GM23338 (cell line): ENCODE measurements around the gene GPR61. TPM values are rescaled to one million over a fixed set of nuclear protein-coding genes. Genes with fewer than 3 reads are reported as not detected.

Experiments used
- ATAC-seq: fragments of 200-7000 bp; cut with Tn5 transposase; 3 replicates; pipeline ENCODE4 v1.9.1; 2020
- DNase-seq: peaks from one replicate; pipeline ENCODE4 v3.0.0-alpha.2; 2015; ENCODE audit warnings: low spot score
- H2AFZ ChIP-seq: fragments of 200-600 bp; sonication (generic); 2 replicates; pipeline ENCODE4 v1.8.0; 2016; ENCODE audit warnings: antibody characterized with exemption, mild to moderate bottlenecking, moderate library complexity
- H3F3A ChIP-seq: fragments of 200-600 bp; sonication (generic); replicated peaks from 2 replicates; pipeline ENCODE4 v1.8.0; 2017; ENCODE audit warnings: antibody characterized with exemption, mixed run types, low read depth
- H3K27ac ChIP-seq: fragments of 200-600 bp; sonication (generic); 2 replicates; pipeline ENCODE4 v1.6.1; 2016; ENCODE audit warnings: low read depth
- H3K27me3 ChIP-seq: fragments of 200-600 bp; sonication (generic); 2 replicates; pipeline ENCODE4 v1.8.0; 2016; ENCODE audit warnings: mild to moderate bottlenecking, mixed run types, moderate library complexity; ENCODE audit not compliant: insufficient read depth
- H3K36me3 ChIP-seq: fragments of 200-600 bp; sonication (generic); 2 replicates; pipeline ENCODE4 v1.8.0; 2016; ENCODE audit warnings: mild to moderate bottlenecking; ENCODE audit not compliant: insufficient read depth
- H3K4me1 ChIP-seq: fragments of 200-600 bp; sonication (generic); 2 replicates; pipeline ENCODE4 v1.8.0; 2016; ENCODE audit warnings: mild to moderate bottlenecking, moderate library complexity; ENCODE audit not compliant: insufficient read depth
- H3K4me2 ChIP-seq: fragments of 200-600 bp; sonication (generic); 2 replicates; pipeline ENCODE4 v1.7.1; 2017; ENCODE audit warnings: mixed run types
- H3K4me3 ChIP-seq: fragments of 200-600 bp; sonication (generic); 2 replicates; pipeline ENCODE4 v1.6.1; 2016; ENCODE audit warnings: mixed run types
- H3K79me2 ChIP-seq: fragments of 200-600 bp; sonication (generic); replicated peaks from 2 replicates; pipeline ENCODE4 v1.8.0; 2017; ENCODE audit warnings: mild to moderate bottlenecking; ENCODE audit not compliant: insufficient read depth
- H3K9me2 ChIP-seq: fragments of 200-600 bp; sonication (generic); 2 replicates; pipeline ENCODE4 v1.8.0; 2017; ENCODE audit not compliant: insufficient read depth
- H4K20me1 ChIP-seq: fragments of 200-600 bp; sonication (generic); replicated peaks from 2 replicates; pipeline ENCODE4 v1.8.0; 2017; ENCODE audit warnings: mild to moderate bottlenecking; ENCODE audit not compliant: insufficient read depth
- H3K27ac Mint-ChIP-seq: 2 replicates; pipeline ENCODE4 v1.8.0; 2020; ENCODE audit warnings: inconsistent platforms, mild to moderate bottlenecking, moderate library complexity, mixed read lengths
- H3K27me3 Mint-ChIP-seq: 3 replicates; pipeline ENCODE4 v1.8.0; 2022; ENCODE audit warnings: low read depth, mild to moderate bottlenecking, moderate library complexity, mixed read lengths, inconsistent platforms; ENCODE audit not compliant: insufficient read depth, poor library complexity
- H3K36me3 Mint-ChIP-seq: 3 replicates; pipeline ENCODE4 v1.8.0; 2021; ENCODE audit warnings: low read depth, mild to moderate bottlenecking, inconsistent platforms, moderate library complexity, mixed read lengths
- H3K4me1 Mint-ChIP-seq: 3 replicates; pipeline ENCODE4 v1.8.0; 2020; ENCODE audit warnings: mild to moderate bottlenecking, inconsistent platforms, mixed read lengths
- H3K4me3 Mint-ChIP-seq: 3 replicates; pipeline ENCODE4 v1.8.0; 2021; ENCODE audit warnings: moderate library complexity, mild to moderate bottlenecking, inconsistent platforms, mixed read lengths
- H3K9me3 Mint-ChIP-seq: 3 replicates; pipeline ENCODE4 v1.8.0; 2020; ENCODE audit warnings: moderate library complexity, mild to moderate bottlenecking, inconsistent platforms, mixed read lengths
- CREB1 ChIP-seq: fragments of 250-450 bp; sonication (Bioruptor Pico); IDR thresholded peaks from 2 replicates; pipeline ENCODE4 v1.5.0; 2020; ENCODE audit warnings: low read depth, mild to moderate bottlenecking, moderate library complexity
- EZH2 ChIP-seq: fragments of 200-600 bp; sonication (generic); IDR thresholded peaks from one replicate; pipeline ENCODE4 v1.8.0; 2017; ENCODE audit warnings: antibody characterized with exemption, mild to moderate bottlenecking, low read depth; ENCODE audit not compliant: unreplicated experiment
- EZH2phosphoT487 ChIP-seq: fragments of 200-600 bp; sonication (generic); IDR thresholded peaks from one replicate; pipeline ENCODE4 v1.8.1; 2018; ENCODE audit warnings: antibody characterized with exemption; ENCODE audit not compliant: unreplicated experiment
- JUNB ChIP-seq: IDR thresholded peaks from one replicate; pipeline ENCODE4 v1.6.1; 2016; ENCODE audit warnings: antibody characterized with exemption; ENCODE audit not compliant: unreplicated experiment
- NANOG ChIP-seq: IDR thresholded peaks from 2 replicates; pipeline ENCODE4 v1.6.1; 2016; ENCODE audit warnings: antibody characterized with exemption, borderline replicate concordance
- POLR2AphosphoS5 ChIP-seq: IDR thresholded peaks from 2 replicates; pipeline ENCODE4 v1.6.1; 2016; ENCODE audit warnings: antibody characterized with exemption, low read depth
- STAT1 ChIP-seq: IDR thresholded peaks from one replicate; pipeline ENCODE4 v1.6.1; 2016; ENCODE audit warnings: antibody characterized with exemption; ENCODE audit not compliant: unreplicated experiment
- ZNF114 ChIP-seq: fragments of 250-450 bp; sonication (Bioruptor Pico); IDR thresholded peaks from 2 replicates; pipeline ENCODE4 v1.5.0; 2020; ENCODE audit warnings: mild to moderate bottlenecking, moderate library complexity
- polyA plus RNA-seq: library from polyadenylated mRNA; unstranded; fragments of >200 nt; fragmentation: Nextera tagmentation; extraction: Ambion mirVana; gene quantifications from 2 replicates; pipeline ENCODE4 v1.2.1, GENCODE V29; 2016
- total RNA-seq: library from RNA; depleted of rRNA; stranded (reverse); fragments of >200 nt; shearing (Covaris generic); gene quantifications from 2 replicates; pipeline ENCODE4 v1.2.3, GENCODE V29; 2014
- TF ChIP-seq, protein P1 (sequence below): IDR thresholded peaks from 2 replicates; pipeline ENCODE4 v1.6.1; 2016; ENCODE audit warnings: antibody characterized with exemption
- TF ChIP-seq, protein P2 (sequence below): fragments of 250-450 bp; sonication (Bioruptor Pico); IDR thresholded peaks from 2 replicates; pipeline ENCODE4 v1.5.0; 2020; ENCODE audit warnings: mild to moderate bottlenecking, moderate library complexity
- TF ChIP-seq, protein P3 (sequence below), 2 experiments: fragments of 200-600 bp in 1 of 2; sonication (generic) in 1 of 2; conservative IDR thresholded peaks; 2 replicates each; pipeline versions ENCODE4 v1.5.1 to v1.6.1; 2016 to 2017; ENCODE audit warnings: antibody characterized with exemption in 2 of 2, low read depth in 2 of 2, mild to moderate bottlenecking in 2 of 2, moderate library complexity in 1 of 2

The GPR61 gene
- total and polyA plus RNA-seq, 2 experiments from 2014 or later, result 0.13 TPM; not detected in 1

DNA sequence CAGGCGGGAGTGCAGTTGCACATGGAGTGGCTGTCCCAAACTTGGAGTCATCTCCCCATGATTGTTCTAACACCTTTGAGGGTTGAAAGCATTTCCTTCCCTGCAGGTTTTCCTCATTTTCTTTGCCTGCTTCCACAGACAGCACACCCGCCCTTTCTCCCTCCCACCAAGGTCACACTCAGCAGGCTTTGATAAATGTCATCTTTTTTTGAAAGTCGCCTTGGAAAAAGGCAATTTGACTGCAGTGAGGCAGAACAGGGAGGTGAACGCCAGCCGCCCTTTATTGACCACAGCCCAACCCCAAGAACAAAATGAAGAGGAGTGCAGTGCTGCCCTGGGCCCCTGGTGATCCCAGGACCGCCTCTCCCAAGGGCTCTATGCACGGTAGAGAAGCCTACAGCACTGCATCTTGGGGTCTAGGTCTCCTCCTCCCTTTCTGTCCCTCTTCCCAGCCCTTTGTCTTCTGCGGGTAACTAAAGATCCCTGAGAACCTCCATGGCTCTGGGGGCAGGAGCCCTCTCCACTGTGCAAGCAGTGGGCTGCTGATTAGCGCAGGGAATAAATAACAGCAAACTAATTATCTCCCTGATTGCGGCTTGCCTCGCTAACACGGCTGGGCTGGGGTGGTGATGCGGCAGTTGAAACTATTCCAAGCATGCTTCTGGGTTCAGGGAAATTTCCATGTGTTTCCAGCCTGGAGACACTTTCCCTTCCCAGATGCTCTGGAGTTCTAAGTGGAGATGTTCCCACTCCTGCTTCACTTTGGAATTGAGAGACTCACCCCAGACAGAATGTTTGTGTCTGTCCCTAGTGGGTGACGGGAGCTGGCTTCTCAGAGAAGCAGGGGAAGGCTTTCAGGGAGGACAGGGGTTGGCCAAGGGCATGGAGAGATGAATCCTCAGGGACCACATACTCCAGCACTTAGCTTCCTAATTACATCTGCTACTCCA, 18.4 kb upstream of the GPR61 start (continued):
- no peak for TF ChIP-seq EZH2
- no peak for TF ChIP-seq NANOG
- TF ChIP-seq, protein P1, sequence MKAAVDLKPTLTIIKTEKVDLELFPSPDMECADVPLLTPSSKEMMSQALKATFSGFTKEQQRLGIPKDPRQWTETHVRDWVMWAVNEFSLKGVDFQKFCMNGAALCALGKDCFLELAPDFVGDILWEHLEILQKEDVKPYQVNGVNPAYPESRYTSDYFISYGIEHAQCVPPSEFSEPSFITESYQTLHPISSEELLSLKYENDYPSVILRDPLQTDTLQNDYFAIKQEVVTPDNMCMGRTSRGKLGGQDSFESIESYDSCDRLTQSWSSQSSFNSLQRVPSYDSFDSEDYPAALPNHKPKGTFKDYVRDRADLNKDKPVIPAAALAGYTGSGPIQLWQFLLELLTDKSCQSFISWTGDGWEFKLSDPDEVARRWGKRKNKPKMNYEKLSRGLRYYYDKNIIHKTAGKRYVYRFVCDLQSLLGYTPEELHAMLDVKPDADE, result no peak
- TF ChIP-seq STAT1, result no peak
- TF ChIP-seq EZH2phosphoT487, result no peak

DNA sequence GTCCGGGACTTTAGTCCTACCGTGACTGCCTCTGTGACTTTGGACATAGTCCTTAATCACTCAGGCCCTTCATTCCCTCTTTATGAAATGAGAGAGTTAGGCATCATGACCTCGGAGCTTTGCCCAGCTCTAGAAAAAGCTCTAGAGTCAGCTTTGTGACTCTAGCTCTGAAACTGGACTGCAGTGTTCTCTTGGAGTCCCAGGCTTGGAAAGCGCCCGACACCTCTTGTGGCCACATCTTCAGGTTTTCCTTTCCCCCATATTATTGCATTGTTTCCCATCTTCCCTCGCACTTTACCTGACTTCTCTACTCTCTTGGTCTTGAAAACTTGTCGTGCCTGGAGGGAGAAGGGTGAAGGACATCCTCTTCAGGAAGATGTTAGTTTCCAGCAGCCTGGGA, 17.6 kb upstream of the GPR61 start:
- no peaks in the 10 kb centered on the region for H3K36me3 Mint-ChIP-seq
- no peak overlapping the region for H2AFZ ChIP-seq
- TF ChIP-seq NANOG (no peak), EZH2phosphoT487 (no peak), EZH2 (no peak), ZNF114 (CRISPR knock-in tag) (no peak), JUNB (no peak), POLR2AphosphoS5 (no peak), CREB1 (CRISPR knock-in tag) (no peak)
- TF ChIP-seq, protein P2, sequence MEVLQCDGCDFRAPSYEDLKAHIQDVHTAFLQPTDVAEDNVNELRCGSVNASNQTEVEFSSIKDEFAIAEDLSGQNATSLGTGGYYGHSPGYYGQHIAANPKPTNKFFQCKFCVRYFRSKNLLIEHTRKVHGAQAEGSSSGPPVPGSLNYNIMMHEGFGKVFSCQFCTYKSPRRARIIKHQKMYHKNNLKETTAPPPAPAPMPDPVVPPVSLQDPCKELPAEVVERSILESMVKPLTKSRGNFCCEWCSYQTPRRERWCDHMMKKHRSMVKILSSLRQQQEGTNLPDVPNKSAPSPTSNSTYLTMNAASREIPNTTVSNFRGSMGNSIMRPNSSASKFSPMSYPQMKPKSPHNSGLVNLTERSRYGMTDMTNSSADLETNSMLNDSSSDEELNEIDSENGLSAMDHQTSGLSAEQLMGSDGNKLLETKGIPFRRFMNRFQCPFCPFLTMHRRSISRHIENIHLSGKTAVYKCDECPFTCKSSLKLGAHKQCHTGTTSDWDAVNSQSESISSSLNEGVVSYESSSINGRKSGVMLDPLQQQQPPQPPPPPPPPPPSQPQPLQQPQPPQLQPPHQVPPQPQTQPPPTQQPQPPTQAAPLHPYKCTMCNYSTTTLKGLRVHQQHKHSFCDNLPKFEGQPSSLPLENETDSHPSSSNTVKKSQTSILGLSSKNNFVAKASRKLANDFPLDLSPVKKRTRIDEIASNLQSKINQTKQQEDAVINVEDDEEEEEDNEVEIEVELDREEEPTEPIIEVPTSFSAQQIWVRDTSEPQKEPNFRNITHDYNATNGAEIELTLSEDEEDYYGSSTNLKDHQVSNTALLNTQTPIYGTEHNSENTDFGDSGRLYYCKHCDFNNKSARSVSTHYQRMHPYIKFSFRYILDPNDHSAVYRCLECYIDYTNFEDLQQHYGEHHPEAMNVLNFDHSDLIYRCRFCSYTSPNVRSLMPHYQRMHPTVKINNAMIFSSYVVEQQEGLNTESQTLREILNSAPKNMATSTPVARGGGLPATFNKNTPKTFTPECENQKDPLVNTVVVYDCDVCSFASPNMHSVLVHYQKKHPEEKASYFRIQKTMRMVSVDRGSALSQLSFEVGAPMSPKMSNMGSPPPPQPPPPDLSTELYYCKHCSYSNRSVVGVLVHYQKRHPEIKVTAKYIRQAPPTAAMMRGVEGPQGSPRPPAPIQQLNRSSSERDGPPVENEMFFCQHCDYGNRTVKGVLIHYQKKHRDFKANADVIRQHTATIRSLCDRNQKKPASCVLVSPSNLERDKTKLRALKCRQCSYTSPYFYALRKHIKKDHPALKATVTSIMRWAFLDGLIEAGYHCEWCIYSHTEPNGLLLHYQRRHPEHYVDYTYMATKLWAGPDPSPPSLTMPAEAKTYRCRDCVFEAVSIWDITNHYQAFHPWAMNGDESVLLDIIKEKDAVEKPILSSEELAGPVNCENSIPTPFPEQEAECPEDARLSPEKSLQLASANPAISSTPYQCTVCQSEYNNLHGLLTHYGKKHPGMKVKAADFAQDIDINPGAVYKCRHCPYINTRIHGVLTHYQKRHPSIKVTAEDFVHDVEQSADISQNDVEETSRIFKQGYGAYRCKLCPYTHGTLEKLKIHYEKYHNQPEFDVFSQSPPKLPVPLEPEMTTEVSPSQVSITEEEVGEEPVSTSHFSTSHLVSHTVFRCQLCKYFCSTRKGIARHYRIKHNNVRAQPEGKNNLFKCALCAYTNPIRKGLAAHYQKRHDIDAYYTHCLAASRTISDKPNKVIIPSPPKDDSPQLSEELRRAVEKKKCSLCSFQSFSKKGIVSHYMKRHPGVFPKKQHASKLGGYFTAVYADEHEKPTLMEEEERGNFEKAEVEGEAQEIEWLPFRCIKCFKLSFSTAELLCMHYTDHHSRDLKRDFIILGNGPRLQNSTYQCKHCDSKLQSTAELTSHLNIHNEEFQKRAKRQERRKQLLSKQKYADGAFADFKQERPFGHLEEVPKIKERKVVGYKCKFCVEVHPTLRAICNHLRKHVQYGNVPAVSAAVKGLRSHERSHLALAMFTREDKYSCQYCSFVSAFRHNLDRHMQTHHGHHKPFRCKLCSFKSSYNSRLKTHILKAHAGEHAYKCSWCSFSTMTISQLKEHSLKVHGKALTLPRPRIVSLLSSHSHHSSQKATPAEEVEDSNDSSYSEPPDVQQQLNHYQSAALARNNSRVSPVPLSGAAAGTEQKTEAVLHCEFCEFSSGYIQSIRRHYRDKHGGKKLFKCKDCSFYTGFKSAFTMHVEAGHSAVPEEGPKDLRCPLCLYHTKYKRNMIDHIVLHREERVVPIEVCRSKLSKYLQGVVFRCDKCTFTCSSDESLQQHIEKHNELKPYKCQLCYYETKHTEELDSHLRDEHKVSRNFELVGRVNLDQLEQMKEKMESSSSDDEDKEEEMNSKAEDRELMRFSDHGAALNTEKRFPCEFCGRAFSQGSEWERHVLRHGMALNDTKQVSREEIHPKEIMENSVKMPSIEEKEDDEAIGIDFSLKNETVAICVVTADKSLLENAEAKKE (CRISPR knock-in tag), result no peak
- TF ChIP-seq, protein P1, result no peak
- TF ChIP-seq, protein P3, sequence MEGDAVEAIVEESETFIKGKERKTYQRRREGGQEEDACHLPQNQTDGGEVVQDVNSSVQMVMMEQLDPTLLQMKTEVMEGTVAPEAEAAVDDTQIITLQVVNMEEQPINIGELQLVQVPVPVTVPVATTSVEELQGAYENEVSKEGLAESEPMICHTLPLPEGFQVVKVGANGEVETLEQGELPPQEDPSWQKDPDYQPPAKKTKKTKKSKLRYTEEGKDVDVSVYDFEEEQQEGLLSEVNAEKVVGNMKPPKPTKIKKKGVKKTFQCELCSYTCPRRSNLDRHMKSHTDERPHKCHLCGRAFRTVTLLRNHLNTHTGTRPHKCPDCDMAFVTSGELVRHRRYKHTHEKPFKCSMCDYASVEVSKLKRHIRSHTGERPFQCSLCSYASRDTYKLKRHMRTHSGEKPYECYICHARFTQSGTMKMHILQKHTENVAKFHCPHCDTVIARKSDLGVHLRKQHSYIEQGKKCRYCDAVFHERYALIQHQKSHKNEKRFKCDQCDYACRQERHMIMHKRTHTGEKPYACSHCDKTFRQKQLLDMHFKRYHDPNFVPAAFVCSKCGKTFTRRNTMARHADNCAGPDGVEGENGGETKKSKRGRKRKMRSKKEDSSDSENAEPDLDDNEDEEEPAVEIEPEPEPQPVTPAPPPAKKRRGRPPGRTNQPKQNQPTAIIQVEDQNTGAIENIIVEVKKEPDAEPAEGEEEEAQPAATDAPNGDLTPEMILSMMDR (conservative IDR thresholded peaks at IDR 0.05; ENCODE audit: low read depth in 2 of 2), result no peak

More for the DNA sequence above, 17.6 kb upstream of the GPR61 start:
- no peak overlapping the region for H3K4me3 ChIP-seq
- no peaks in the 10 kb centered on the region for H3K9me2 ChIP-seq
- Mint-ChIP-seq H3K27ac (no peak overlapping the region), H3K4me3 (no peak overlapping the region), H3K27me3 (peaks cover 2% of the 10 kb centered on the region), H3K9me3 (no peaks in the 10 kb centered on the region), H3K4me1 (peaks cover 6% of the 10 kb centered on the region; the same call in 1 of the 3 replicates)
- H3K27ac ChIP-seq, result no peak overlapping the region
- H3F3A ChIP-seq, result no peaks in the 10 kb centered on the region
- H3K36me3 ChIP-seq, result no peaks in the 10 kb centered on the region
- DNase-seq (no peak), ATAC-seq (no peak)
- no peaks in the 10 kb centered on the region for H3K79me2 ChIP-seq
- no peaks in the 10 kb centered on the region for H4K20me1 ChIP-seq
- H3K4me1 ChIP-seq, result no peaks in the 10 kb centered on the region
- H3K4me2 ChIP-seq, result no peak overlapping the region
- H3K27me3 ChIP-seq, result no peaks in the 10 kb centered on the region
